Stimulated activated CD4-positive, alpha-beta T cell treated with anti-CD3 and anti-CD28 coated beads, Interleukin-4, amount 100 ng/mL, for 1 hour (primary cell): ENCODE measurements around the gene GRM7.
"Not testable (repeated sequence)": the region's sequence is repeated elsewhere in the genome, so short reads cannot be mapped to it uniquely, and the experiment has no call there.

Experiments
- DNase-seq: peaks from one replicate; pipeline ENCODE4 v3.0.0-alpha.2; 2020

Gene GRM7

DNA sequence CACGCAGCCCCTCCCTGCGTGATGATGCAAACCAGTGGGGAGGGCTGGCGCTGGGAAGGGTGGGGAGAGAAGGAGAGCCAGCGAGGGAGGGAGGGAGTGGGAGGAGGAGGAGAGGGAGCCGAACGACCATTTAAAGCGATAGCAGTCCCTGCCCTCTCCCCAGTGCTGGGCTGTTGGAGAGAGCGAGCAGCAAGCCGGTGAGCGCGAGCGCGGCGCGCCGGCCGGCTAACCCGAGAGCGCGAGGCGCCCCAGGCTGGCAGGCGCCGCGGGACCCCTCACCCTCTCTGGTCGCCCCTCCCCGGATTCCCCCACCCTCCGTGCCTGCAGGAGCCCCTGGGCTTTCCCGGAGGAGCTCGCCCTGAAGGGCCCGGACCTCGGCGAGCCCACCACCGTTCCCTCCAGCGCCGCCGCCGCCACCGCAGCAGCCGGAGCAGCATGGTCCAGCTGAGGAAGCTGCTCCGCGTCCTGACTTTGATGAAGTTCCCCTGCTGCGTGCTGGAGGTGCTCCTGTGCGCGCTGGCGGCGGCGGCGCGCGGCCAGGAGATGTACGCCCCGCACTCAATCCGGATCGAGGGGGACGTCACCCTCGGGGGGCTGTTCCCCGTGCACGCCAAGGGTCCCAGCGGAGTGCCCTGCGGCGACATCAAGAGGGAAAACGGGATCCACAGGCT, at the start of gene GRM7:
Gene GRM7, plus strand, starts transcription at position 162 of the 671 bp plus-strand sequence.
- no peak for DNase-seq

GRCh38 chr3:6821411-6821810, 39.5 kb upstream of the GRM7 start:
- no peak for DNase-seq

DNA sequence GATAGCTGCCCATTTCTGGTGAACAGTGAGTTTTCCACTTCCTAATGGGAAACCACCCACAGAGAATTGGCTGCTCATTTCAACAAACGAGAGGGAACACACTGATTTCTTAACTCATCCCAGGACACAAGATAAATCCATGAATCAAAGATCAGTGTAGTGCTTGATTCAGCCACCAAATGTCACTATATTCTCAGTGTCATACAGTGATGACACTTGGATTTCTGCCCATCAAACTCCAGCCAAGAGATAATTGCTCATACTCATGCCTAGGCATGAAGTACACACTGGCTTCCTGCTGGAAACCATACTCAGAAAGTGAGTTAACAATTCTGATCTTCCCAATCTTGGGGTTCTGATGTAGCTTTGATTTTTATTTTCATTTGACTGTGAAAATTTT, 35.4 kb upstream of the GRM7 start:
- no peak for DNase-seq

GRCh38 chr3:6827453-6827852, 33.5 kb upstream of the GRM7 start:
- DNase-seq, result no peak

DNA sequence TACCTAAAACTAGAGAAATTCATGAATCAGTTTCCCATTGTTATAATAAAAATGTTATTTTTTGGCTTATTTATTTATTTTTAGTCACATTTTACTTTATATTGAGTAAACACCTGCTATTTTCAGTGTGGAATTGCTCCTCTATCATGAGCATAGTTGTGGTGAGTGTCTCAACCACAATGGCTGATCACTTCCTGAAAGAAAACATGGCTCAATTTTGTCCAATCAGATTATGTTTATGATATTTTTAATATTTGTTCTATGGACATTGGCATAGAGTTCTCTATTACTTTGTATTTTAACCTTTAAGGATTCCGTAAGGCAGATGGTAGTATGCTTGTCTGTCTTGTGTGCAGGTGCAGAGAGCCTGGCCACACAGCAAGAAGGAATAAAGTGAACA, 16.2 kb upstream of the GRM7 start:
- no peak for DNase-seq

GRCh38 chr3:6854184-6854583, 6.7 kb upstream of the GRM7 start:
- no peak for DNase-seq

- DNase-seq, result no peak
Observed at GRCh38 chr3:6857510-6857909, 3.4 kb upstream of the GRM7 start.

DNA sequence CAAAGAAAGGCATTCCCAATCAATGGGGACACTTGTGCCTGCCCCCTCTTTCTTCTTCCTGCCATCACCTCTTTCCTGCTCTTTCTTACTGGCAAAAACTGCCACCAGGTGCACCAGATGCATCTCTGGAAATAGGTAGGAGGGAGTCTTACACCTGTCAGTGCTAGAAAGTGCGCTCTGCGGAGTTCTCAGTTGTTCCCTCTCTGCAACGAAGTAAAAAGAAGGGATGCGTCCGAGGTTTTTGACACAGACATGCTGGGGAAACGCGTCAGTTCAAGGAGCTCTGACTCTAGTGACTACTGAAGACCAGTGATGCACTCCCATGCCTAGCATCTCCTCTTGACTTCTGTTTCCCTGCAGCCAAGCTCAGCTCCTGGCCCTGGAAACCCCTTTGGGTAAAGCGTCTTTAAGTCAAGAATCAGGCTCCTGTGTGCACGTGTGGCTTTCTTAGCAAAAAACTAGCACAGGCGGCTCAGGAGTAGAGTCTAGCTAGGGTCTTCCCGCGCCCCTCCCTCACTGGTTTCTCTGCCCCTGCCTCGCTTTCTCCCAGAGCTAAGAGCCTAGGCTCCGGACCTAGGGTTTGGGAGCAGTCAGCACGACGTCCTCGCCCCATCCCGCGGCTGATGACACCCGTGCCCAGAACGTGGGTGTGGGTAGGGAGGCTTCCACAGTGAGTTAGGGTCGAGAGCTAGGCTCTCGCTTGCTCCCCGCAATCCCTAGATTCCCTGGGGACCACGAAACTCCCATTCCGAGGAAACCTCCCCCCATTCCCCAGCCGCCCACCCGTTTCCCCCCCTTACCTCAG, 564 bp upstream of the GRM7 start:
- no peak for DNase-seq

- no peak for DNase-seq
Observed at GRCh38 chr3:6861625-6862000, 698 bp downstream of the GRM7 start.

DNA sequence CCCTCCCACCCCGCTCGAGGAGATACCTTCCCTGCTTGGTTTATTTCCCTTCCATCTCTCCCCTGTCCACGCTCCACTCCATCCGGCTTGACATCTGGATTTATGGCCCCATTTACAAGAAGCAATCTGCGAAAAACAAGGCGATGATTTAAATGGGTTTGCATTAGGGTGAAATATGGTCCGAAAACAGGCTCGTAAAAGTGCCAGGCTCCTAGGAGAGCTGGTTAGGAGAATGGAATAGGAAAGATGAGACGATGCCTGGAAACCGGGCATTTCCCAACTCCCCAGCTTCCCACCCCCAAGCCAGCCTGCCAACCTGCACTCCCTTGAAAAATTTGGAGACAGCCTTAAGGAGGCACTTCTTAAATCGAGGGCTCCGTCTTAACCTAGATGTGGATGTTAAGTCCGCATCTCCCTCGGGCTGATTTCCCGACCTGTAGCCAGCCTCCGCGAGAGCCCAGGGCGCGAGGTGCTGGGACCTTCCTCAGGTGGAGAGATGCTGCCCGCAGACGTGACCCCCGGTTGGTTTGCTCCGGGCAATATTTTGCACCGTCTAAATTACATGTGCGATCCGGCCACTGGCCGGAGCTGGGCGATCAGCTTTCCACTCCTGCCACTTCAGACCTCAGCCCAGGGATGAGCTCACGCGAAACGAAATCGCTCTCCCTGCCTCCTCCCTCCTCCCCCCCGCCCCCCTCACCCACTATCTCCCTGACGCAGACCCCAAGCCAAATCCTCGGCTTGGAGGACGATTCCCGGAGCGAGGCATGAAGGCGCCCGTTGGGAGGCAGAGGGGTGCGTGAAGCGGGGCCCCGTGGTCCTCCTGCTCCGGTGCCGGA, 1.3 kb downstream of the GRM7 start:
- no peak for DNase-seq

DNA sequence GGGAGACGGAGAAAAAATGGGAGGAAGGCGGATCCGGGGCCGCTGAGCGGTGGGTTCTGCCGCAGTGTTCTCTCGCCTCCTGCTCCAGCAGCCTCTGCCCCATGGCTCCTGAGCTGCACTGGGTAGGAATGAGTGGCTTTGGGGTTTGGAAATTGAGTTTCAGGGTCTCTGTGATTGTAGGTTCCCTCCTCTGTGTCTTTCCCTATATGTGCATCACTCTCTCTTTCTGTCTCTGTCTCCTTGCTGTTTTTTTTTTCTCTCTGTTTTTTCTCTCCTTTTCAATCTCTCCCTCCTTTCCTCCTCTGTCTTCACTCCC, 1.9 kb downstream of the GRM7 start:
- no peak for DNase-seq

GRCh38 chr3:6867269-6867668, 6.4 kb downstream of the GRM7 start:
- DNase-seq, result no peak

DNA sequence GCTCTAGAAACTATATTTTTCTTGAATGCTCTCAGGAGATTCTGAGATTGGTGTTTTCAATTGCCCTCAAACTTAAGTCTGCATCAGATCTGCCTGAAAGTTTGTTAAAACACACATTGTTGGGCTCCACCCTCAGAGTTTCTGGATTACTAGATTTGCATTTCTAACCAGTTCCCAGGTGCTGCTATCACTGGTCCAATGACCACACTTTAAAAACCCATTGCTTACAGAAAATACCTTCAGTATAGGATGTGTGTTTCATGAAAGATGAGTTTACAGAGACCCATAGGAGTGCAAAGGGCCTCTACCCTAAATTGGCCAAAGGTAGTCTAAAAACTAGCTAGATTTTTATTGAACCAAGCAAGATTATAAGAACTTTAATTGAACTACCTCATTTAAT, 17.8 kb downstream of the GRM7 start:
- no peak for DNase-seq

- no peak for DNase-seq
Observed at GRCh38 chr3:6912240-6912639, 51.3 kb downstream of the GRM7 start.

DNA sequence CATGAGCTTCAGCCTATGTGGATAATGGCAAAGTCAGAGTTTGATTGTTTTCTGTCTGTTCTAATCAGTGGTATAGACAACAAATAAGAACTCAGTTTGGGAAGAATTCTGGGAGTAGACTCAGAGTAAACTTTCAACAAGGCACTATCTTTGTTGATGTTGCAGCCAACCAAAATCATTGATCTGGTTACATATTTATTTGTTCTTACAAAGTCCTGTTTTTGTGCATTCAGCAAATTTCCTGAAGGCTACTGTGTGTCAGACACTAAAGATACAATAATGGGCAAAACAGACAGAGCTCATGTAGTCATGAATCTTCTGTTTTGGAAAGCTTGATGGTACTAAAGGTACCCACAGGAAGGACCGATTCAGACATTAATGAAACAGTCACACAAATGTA, 55.0 kb downstream of the GRM7 start:
- no peak for DNase-seq

- no peak for DNase-seq
Observed at GRCh38 chr3:6921066-6921465, 60.2 kb downstream of the GRM7 start.

DNA sequence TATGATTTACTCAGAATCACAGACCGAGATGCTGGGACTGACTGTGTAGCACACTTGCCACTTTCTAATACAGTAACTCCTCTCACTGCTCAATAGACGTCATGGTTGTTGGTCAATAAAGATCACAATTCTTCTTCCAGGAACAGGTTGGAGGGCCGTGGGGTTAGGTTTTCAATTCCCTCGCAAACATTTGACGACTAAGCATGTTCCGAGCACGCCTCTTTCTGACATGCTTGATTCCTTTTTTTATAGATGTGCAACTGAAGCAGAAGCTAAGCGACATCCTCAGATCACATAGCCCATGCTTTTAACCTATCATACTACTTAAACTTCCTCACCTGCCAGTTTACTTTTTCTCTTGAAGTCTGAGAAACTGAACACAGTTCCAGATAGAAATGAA, 61.0 kb downstream of the GRM7 start:
- no peak for DNase-seq

- DNase-seq, result no peak
Observed at GRCh38 chr3:6928064-6928463, 67.1 kb downstream of the GRM7 start.

DNA sequence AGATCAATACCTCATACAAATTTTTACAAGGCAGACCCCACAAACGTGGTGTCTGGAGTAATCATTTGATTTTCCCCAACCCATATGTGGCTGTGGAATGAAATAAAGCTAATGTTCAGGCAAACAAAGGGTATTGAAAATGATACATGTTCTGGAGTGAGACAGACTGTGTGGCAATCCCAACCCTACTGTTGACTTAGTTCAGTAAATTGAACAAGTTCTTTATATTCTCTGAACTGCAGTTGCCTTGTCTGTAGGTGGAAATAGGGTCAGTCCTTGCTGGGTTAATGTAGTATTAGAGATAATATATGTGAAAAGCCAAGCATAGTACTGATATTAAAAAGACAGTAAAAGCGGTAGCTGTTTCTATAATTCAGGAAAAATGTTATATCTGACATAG, 69.0 kb downstream of the GRM7 start:
- DNase-seq, result no peak

DNA sequence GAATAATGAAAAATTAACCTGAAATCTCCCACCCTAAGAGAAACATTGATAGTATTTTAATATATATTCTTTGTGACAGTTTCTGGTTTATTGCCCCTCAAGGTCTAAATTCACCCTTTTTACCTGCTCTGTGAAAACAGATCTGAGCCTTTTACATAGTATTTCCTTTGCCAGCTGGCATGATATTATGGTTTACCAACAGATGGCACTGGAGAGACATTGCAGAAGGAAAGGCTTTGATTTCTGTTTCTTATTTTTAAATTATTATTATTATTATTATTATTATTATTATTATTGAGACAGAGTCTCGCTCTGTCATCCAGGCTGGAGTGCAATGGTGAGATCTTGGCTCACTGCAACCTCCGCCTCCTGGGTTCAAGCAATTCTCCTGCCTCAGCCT, 74.5 kb downstream of the GRM7 start:
- not testable (repeated sequence) for DNase-seq

GRCh38 chr3:6935970-6936369, 75.1 kb downstream of the GRM7 start:
- DNase-seq, result no peak

DNA sequence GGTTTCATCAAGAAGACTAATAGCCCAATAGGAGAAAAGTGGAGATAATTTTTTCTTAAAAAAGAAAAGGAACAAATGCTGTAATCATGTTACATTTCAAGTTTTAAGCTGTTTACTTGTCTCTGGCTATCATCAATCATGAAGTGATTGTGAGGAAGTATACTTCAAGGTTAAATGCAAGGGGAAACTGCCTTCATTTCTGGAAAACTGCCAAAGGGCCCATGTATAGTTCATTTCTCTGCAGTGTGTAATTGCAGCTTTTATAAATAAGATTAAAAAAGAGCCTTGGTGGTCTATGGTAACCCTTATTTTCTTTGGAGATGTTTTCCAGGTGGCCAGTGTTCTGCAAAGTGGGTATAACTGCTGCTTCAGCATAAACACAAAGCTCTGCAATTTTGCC, 101.9 kb downstream of the GRM7 start:
- no peak for DNase-seq

DNA sequence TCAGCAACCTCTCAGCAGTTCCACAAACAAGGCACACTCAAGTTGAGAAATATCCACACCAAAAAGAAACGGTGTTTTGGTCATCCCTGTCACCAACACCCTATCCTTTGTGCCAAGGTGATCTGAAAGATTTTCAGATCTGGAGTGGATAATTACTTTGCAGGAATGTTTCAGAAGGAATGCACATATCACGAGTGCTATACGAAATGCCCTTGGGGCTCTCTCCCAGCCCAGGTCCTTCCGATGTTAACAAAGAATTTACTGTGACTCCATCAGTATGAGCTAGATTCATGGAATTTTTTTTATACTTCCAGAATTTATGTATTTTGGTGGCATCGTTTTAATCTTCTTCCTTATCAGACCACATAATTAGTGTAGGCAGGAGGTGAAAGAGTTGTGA, 105.0 kb downstream of the GRM7 start:
- no peak for DNase-seq

DNA sequence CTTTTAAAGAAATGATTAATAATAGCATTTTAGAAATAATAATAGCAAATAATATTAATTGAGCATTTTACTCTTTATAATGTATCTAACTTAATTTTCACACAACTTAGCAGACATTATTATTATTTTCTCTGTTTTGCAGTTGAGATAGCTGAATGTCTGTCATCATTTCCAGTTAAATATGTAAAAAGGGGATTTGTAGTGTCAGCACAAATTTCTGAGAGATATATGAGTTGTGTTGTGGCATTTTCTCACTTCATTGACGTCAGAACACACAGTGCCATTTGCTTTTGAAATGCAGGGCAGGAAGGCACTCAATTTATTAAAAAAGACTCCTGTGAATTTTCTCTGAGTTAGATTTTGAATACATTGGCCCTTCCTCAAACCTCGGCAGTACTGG, 111.0 kb downstream of the GRM7 start:
- DNase-seq, result no peak
